Urinary bladder (tissue), 4 donors: ENCODE measurements around the gene CDKL2. TPM values are rescaled to one million over a fixed set of nuclear protein-coding genes. Genes with fewer than 3 reads are reported as not detected.
A peak's percentile ranks its signal among the peaks of the same experiment; 100 is the strongest.

Source experiments
- DNase-seq: peaks from one replicate; pipeline ENCODE4 v3.0.0-alpha.2; 2015; ENCODE audit errors: extremely low spot score
- H3K27ac ChIP-seq: one replicate; pipeline ENCODE4 v1.5.1; 2013; ENCODE audit warnings: low read depth, mild to moderate bottlenecking, moderate library complexity
- H3K36me3 ChIP-seq: one replicate; pipeline ENCODE4 v1.6.1; 2013; ENCODE audit warnings: mild to moderate bottlenecking, moderate library complexity; ENCODE audit not compliant: insufficient read depth
- H3K4me1 ChIP-seq: one replicate; pipeline ENCODE4 v1.6.1; 2013; ENCODE audit warnings: mild to moderate bottlenecking, moderate library complexity; ENCODE audit not compliant: insufficient read depth
- H3K4me3 ChIP-seq: one replicate; pipeline ENCODE4 v1.5.1; 2013; ENCODE audit warnings: low read depth, low read length
- whole genome bisulfite sequencing: extraction: QIAGEN DNeasy Blood & Tissue Kit; methylation state at CpG from one replicate; pipeline ENCODE4 v1.1.7; 2013; 5-methylcytosine and 5-hydroxymethylcytosine counted together
- polyA plus RNA-seq: library from polyadenylated mRNA; stranded (reverse); fragments of 200-250 nt; gene quantifications from one replicate; pipeline ENCODE4 v1.2.3, GENCODE V29; 2013
- total RNA-seq: library from RNA; depleted of rRNA; stranded (reverse); fragments of >200 nt; gene quantifications from one replicate; pipeline ENCODE4 v1.2.3, GENCODE V29; 2014
- donor health status: healthy with polysubstance abuse.
- donor health status: healthy.

Gene CDKL2
- total and polyA plus RNA-seq, 2 donors = 0.15 to 0.90 TPM

- H3K4me1 ChIP-seq = no peaks in the 10 kb centered on the region
- H3K36me3 ChIP-seq = no peaks in the 10 kb centered on the region
- DNase-seq = no peak
- 44% methylated on average over 9 of the region's 9 CpGs for WGBS
- no peak overlapping the region for H3K27ac ChIP-seq
- H3K4me3 ChIP-seq = peak overlapping the region; percentile 57
Observed at GRCh38 chr4:75630937-75631329, 605 bp upstream of the CDKL2 start.

- H3K27ac ChIP-seq = no peak overlapping the region
- 77% methylated on average over 2 of the region's 2 CpGs for WGBS
- no peak overlapping the region for H3K4me3 ChIP-seq
- DNase-seq = no peak
- no peaks in the 10 kb centered on the region for H3K36me3 ChIP-seq
- H3K4me1 ChIP-seq = no peaks in the 10 kb centered on the region
Observed at GRCh38 chr4:75629239-75629638, 1.1 kb downstream of the CDKL2 start.

- Histone ChIP-seq H3K4me1 (no peaks in the 10 kb centered on the region), H3K4me3 (no peak overlapping the region), H3K27ac (no peak overlapping the region), H3K36me3 (no peaks in the 10 kb centered on the region)
- 92% methylated on average over 5 of the region's 5 CpGs for WGBS
- DNase-seq = no peak
Observed at GRCh38 chr4:75623026-75623425, 7.3 kb downstream of the CDKL2 start.

GRCh38 chr4:75621715-75622114, 8.6 kb downstream of the CDKL2 start:
- H3K27ac ChIP-seq = no peak overlapping the region
- DNase-seq = no peak
- H3K36me3 ChIP-seq = no peaks in the 10 kb centered on the region
- H3K4me3 ChIP-seq = no peak overlapping the region
- no peaks in the 10 kb centered on the region for H3K4me1 ChIP-seq

- no peak overlapping the region for H3K4me3 ChIP-seq
- H3K27ac ChIP-seq = no peak overlapping the region
- WGBS = 96% methylated on average over 1 of the region's 1 CpG
- H3K36me3 ChIP-seq = no peaks in the 10 kb centered on the region
- DNase-seq = no peak
- H3K4me1 ChIP-seq = no peaks in the 10 kb centered on the region
Observed at GRCh38 chr4:75612306-75612705, 18.0 kb downstream of the CDKL2 start.

- WGBS = 92% methylated on average over 4 of the region's 4 CpGs
- no peak overlapping the region for H3K4me3 ChIP-seq
- H3K27ac ChIP-seq = no peak overlapping the region
- H3K4me1 ChIP-seq = no peaks in the 10 kb centered on the region
- no peak for DNase-seq
- H3K36me3 ChIP-seq = no peaks in the 10 kb centered on the region
Observed at GRCh38 chr4:75605928-75606327, 24.4 kb downstream of the CDKL2 start.

- Histone ChIP-seq H3K36me3 (no peaks in the 10 kb centered on the region), H3K4me1 (no peaks in the 10 kb centered on the region), H3K27ac (no peak overlapping the region), H3K4me3 (no peak overlapping the region)
- WGBS = 94% methylated on average over 4 of the region's 4 CpGs
- DNase-seq = no peak
Observed at GRCh38 chr4:75599647-75600046, 30.7 kb downstream of the CDKL2 start.

- no peak overlapping the region for H3K4me3 ChIP-seq
- WGBS = 75% methylated on average over 3 of the region's 3 CpGs
- no peak overlapping the region for H3K27ac ChIP-seq
Observed at GRCh38 chr4:75598390-75598789, 31.9 kb downstream of the CDKL2 start.

GRCh38 chr4:75596061-75596460, 34.3 kb downstream of the CDKL2 start:
- Histone ChIP-seq H3K36me3 (no peaks in the 10 kb centered on the region), H3K4me3 (no peak overlapping the region), H3K4me1 (no peaks in the 10 kb centered on the region), H3K27ac (no peak overlapping the region)
- DNase-seq = no peak
- 77% methylated on average over 3 of the region's 3 CpGs for WGBS

More at GRCh38 chr4:75598390-75598789, 31.9 kb downstream of the CDKL2 start:
- no peak for DNase-seq
- no peaks in the 10 kb centered on the region for H3K36me3 ChIP-seq
- H3K4me1 ChIP-seq = no peaks in the 10 kb centered on the region

- Histone ChIP-seq H3K36me3 (no peaks in the 10 kb centered on the region), H3K4me1 (no peaks in the 10 kb centered on the region), H3K4me3 (no peak overlapping the region), H3K27ac (no peak overlapping the region)
- DNase-seq = no peak
- 85% methylated on average over 1 of the region's 1 CpG for WGBS
Observed at GRCh38 chr4:75593393-75593792, 36.9 kb downstream of the CDKL2 start.

- Histone ChIP-seq H3K4me3 (no peak overlapping the region), H3K4me1 (no peaks in the 10 kb centered on the region), H3K36me3 (no peaks in the 10 kb centered on the region), H3K27ac (no peak overlapping the region)
- DNase-seq = no peak
- 83% methylated on average over 2 of the region's 2 CpGs for WGBS
Observed at GRCh38 chr4:75584067-75584466, 46.3 kb downstream of the CDKL2 start.

- H3K4me1 ChIP-seq = no peaks in the 10 kb centered on the region
- WGBS = 92% methylated on average over 2 of the region's 2 CpGs
- no peak overlapping the region for H3K4me3 ChIP-seq
- peaks cover 1% of the 10 kb centered on the region for H3K36me3 ChIP-seq
- DNase-seq = no peak
- H3K27ac ChIP-seq = no peak overlapping the region
Observed at GRCh38 chr4:75567725-75568124, 62.6 kb downstream of the CDKL2 start.

GRCh38 chr4:75566911-75567310, 63.4 kb downstream of the CDKL2 start:
- 85% methylated on average over 1 of the region's 1 CpG for WGBS
- H3K4me3 ChIP-seq = no peak overlapping the region
- no peaks in the 10 kb centered on the region for H3K4me1 ChIP-seq
- H3K27ac ChIP-seq = no peak overlapping the region
- peaks cover 1% of the 10 kb centered on the region for H3K36me3 ChIP-seq
- no peak for DNase-seq

- Histone ChIP-seq H3K4me1 (no peaks in the 10 kb centered on the region), H3K36me3 (peaks cover 1% of the 10 kb centered on the region), H3K4me3 (no peak overlapping the region), H3K27ac (no peak overlapping the region)
- DNase-seq = no peak
Observed at GRCh38 chr4:75565481-75565880, 64.8 kb downstream of the CDKL2 start.

GRCh38 chr4:75564023-75564422, 66.3 kb downstream of the CDKL2 start:
- Histone ChIP-seq H3K4me3 (no peak overlapping the region), H3K4me1 (no peaks in the 10 kb centered on the region), H3K27ac (no peak overlapping the region), H3K36me3 (peaks cover 1% of the 10 kb centered on the region)
- 83% methylated on average over 11 of the region's 11 CpGs for WGBS
- DNase-seq = no peak
